Measurements from ENCODE around the gene EDAR. TPM values are rescaled to one million over a fixed set of nuclear protein-coding genes. Genes with fewer than 3 reads are reported as not detected.
A peak's percentile ranks its signal among the peaks of the same experiment; 100 is the strongest.

The EDAR gene
- total RNA-seq, 2 donors from 2014 or later: 0.43 to 0.46 TPM

DNA sequence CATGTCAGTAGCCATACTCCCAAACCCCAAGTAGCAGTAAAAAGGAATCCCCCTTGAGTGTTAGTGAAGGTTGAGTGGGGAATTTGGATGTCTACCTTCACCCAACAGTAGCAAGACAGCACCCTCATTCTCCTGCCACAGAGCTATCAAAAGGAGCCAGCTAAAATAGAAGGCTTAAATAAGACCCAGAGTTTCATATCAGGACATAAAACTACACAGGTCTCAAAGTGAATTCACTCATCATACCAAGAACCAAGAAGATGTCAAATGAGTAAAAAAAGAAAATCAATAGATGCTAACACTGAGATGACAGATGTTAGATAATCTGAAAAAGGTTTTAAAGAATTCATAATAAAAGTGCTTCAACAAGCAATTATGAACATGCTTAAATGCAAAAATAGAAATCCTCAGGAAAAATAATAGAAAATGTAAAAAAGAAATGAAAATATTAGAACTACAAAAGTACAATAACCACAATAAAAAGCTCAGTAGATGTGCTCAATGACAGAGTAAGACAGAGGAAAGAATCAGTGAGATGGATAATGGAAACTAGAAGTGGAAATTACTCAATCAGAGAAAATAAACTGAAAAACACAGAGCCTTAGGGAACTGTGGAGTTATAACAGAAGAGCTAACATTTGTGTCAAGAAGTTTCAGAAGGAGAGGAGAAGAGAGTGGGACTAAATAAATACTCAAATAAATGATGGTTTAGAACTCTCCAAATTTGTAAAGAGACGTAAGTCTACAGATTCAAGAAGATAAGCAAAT, 90.5 kb downstream of the EDAR start:
- ATAC-seq (peak in 1 of 2 donors; percentile 92), DNase-seq (ENCODE audit: low spot score in 2 of 2) (peak in 1 of 2 donors; percentile 9)
- Mint-ChIP-seq H3K36me3 (peaks cover 50 to 66% of the 10 kb centered on the region in 2 donors), H3K9me3 (peaks cover 16 to 26% of the 10 kb centered on the region in 2 donors), H3K27ac (peak overlapping the region in 1 of 2 donors; percentile 0)

DNA sequence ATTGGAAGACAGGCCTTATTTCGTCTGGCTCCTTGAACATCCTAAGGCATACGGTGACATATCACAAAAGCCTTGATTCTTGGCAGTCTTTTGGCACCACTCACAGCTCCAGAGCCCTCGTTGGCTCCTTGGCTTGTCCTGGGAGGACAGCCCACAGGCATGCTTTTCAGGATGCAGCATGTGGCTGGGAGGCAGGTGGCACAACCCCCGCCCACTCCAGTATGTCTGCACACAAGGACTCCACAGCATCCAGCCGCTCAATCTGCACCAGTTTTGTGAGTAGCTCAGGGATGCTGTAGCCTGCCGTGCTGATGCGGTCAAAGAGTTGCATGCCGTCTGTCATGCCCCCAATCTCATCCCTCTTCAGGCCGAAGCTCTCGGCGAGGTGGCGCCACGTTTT, 92.3 kb downstream of the EDAR start:
- peaks cover 25 to 38% of the 10 kb centered on the region in 2 donors for H3K9me3 Mint-ChIP-seq
- peak overlapping the region in 1 of 2 donors; percentile 47 for H3K27ac Mint-ChIP-seq
- peaks cover 57 to 77% of the 10 kb centered on the region in 2 donors for H3K36me3 Mint-ChIP-seq
- DNase-seq (ENCODE audit: low spot score in 2 of 2) (no peak), ATAC-seq (no peak)

GRCh38 chr2:108895188-108895587, 93.8 kb downstream of the EDAR start:
- ATAC-seq (no peak), DNase-seq (ENCODE audit: low spot score in 2 of 2) (no peak)
- peaks cover 56 to 72% of the 10 kb centered on the region in 2 donors for H3K36me3 Mint-ChIP-seq
- H3K9me3 Mint-ChIP-seq: peaks cover 34 to 43% of the 10 kb centered on the region in 2 donors
- H3K27ac Mint-ChIP-seq: no peak overlapping the region

- Mint-ChIP-seq H3K9me3 (peaks cover 36 to 45% of the 10 kb centered on the region in 2 donors), H3K27ac (no peak overlapping the region), H3K36me3 (peaks cover 56 to 76% of the 10 kb centered on the region in 2 donors)
- DNase-seq (ENCODE audit: low spot score in 2 of 2) (no peak), ATAC-seq (no peak)
These were observed 94.3 kb downstream of the EDAR start for GRCh38 chr2:108894766-108895165.

DNA sequence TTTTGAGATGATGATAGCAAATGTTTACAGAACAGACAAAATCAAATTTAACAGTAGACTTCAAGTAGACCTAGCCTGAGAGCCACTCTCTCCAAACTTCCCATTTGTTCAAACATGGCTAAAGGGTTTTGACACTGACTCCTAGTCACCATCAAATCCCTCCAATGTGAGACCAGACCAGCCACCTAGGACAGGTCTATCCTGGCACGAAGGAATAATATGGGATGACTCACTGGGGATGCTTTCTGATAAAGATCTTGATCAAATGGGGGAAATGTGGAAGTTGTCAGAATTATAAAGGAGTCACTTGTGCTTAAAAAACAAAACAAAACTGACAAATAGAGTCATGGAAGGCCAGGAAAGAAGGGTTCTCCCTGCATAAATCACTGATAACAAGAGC, 95.7 kb downstream of the EDAR start:
- ATAC-seq (no peak), DNase-seq (ENCODE audit: low spot score in 2 of 2) (no peak)
- H3K36me3 Mint-ChIP-seq: peaks cover 49 to 70% of the 10 kb centered on the region in 2 donors
- no peak overlapping the region for H3K27ac Mint-ChIP-seq
- H3K9me3 Mint-ChIP-seq: peaks cover 44 to 55% of the 10 kb centered on the region in 2 donors

GRCh38 chr2:108889907-108890306, 99.1 kb downstream of the EDAR start:
- Mint-ChIP-seq H3K9me3 (peaks cover 56 to 64% of the 10 kb centered on the region in 2 donors), H3K36me3 (peaks cover 42 to 49% of the 10 kb centered on the region in 2 donors), H3K27ac (no peak overlapping the region)
- ATAC-seq (no peak), DNase-seq (ENCODE audit: low spot score in 2 of 2) (no peak)

- no peak overlapping the region for H3K27ac Mint-ChIP-seq
- H3K9me3 Mint-ChIP-seq: peaks cover 40 to 51% of the 10 kb centered on the region in 2 donors
- ATAC-seq: no peak
- DNase-seq (ENCODE audit: low spot score in 2 of 2): no peak
- peaks cover 20 to 32% of the 10 kb centered on the region in 2 donors for H3K36me3 Mint-ChIP-seq
These were observed 104.4 kb downstream of the EDAR start for GRCh38 chr2:108884619-108885018.

DNA sequence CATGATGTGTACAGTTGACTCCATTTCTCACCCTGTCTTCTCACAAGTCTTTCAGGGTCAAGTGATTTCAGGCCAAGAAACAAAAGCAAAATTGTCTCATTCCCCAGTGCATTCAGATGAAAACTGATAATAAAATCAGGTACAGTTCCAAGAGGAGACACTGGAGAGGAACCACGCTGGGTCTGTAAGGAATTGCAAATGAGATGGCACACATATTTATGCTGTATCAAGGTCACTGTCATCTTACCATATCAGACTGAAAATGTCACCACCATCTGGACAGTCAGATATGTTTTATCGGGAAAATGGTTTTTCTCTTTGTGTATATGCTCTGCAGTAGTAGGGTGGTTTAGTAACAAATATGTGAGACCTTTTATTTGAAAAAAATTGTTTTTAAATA, 110.7 kb downstream of the EDAR start:
- no peak for ATAC-seq
- H3K9me3 Mint-ChIP-seq: peaks cover 22 to 35% of the 10 kb centered on the region in 2 donors
- no peak for DNase-seq (ENCODE audit: low spot score in 2 of 2)
- H3K27ac Mint-ChIP-seq: no peak overlapping the region
- peaks cover 10 to 49% of the 10 kb centered on the region in 2 donors for H3K36me3 Mint-ChIP-seq

GRCh38 chr2:108877506-108877905, 111.5 kb downstream of the EDAR start:
- H3K27ac Mint-ChIP-seq: no peak overlapping the region
- ATAC-seq (no peak), DNase-seq (ENCODE audit: low spot score in 2 of 2) (no peak)
- peaks cover 10 to 49% of the 10 kb centered on the region in 2 donors for H3K36me3 Mint-ChIP-seq
- peaks cover 16 to 31% of the 10 kb centered on the region in 2 donors for H3K9me3 Mint-ChIP-seq

DNA sequence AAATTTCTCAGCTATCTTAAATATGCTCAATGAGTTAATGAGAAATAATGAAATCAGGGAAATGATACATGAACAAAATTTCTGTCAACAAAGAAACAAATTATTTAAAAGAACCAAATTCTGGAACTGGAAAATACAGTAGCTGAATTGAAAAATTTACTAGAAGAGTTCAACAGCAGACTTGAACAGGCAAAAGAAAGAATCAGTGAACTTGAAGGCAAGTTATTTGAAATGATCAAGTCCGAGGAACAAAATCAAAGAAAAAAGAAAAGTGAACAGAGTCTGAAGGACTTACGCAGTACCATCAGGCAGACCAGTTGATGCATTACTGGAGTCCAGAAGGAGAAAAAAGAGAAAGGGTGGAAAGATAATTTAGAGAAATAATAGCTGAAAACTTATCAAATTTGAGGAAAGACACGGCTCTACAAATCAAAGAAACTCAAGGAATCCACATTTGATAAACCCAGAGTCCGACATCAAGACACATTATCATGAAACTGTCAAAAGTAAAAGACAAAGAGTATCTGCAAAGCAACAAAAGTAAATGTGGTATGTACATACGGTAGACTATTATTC, 118.9 kb downstream of the EDAR start:
- peaks cover 14 to 15% of the 10 kb centered on the region in 2 donors for H3K9me3 Mint-ChIP-seq
- DNase-seq (ENCODE audit: low spot score in 2 of 2) (no peak), ATAC-seq (no peak)
- H3K36me3 Mint-ChIP-seq: peaks cover 36 to 38% of the 10 kb centered on the region in 2 donors
- H3K27ac Mint-ChIP-seq: peak overlapping the region in 1 of 2 donors; percentile 75

- Mint-ChIP-seq H3K9me3 (peaks cover 14 to 15% of the 10 kb centered on the region in 2 donors), H3K27ac (peak overlapping the region in 1 of 2 donors; percentile 36), H3K36me3 (peaks cover 36 to 38% of the 10 kb centered on the region in 2 donors)
- no peak for DNase-seq (ENCODE audit: low spot score in 2 of 2)
- ATAC-seq: no peak
These were observed 119.5 kb downstream of the EDAR start for GRCh38 chr2:108869542-108869941.

- H3K9me3 Mint-ChIP-seq: peaks cover 14 to 15% of the 10 kb centered on the region in 2 donors
- H3K27ac Mint-ChIP-seq: peak overlapping the region in 1 of 2 donors; percentile 36
- DNase-seq (ENCODE audit: low spot score in 2 of 2) (no peak), ATAC-seq (no peak)
- peaks cover 36 to 38% of the 10 kb centered on the region in 2 donors for H3K36me3 Mint-ChIP-seq
These were observed 120.1 kb downstream of the EDAR start for GRCh38 chr2:108868911-108869310.

- Mint-ChIP-seq H3K27ac (no peak overlapping the region), H3K36me3 (peaks cover 29 to 43% of the 10 kb centered on the region in 2 donors), H3K9me3 (peaks cover 14 to 15% of the 10 kb centered on the region in 2 donors)
- ATAC-seq (no peak), DNase-seq (ENCODE audit: low spot score in 2 of 2) (no peak)
These were observed 123.0 kb downstream of the EDAR start for GRCh38 chr2:108866041-108866440.

DNA sequence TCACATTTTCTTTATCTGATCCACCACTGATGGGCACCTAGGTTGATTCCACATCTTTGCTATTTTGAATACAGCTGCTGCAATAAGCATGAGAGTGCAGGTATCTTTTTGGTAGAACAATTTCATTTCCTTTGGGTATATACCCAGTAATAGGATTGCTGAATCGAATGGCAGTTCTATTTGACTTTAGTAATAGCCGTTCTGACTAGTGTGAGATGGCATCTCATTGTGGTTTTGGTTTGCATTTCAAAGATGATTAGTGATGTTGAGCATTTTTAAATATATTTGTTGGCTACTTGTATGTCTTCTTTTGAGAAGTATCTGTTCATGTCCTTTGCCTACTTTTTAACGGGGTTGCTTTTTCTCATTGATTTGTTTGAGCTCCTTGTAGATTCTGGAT, 130.1 kb downstream of the EDAR start:
- DNase-seq (ENCODE audit: low spot score in 2 of 2) (no peak), ATAC-seq (no peak)
- Mint-ChIP-seq H3K9me3 (no peaks in the 10 kb centered on the region), H3K36me3 (peaks cover 0 to 15% of the 10 kb centered on the region in 2 donors), H3K27ac (no peak overlapping the region)

GRCh38 chr2:108855194-108855593, 133.8 kb downstream of the EDAR start:
- Mint-ChIP-seq H3K9me3 (no peaks in the 10 kb centered on the region), H3K27ac (no peak overlapping the region), H3K36me3 (peaks cover 0 to 10% of the 10 kb centered on the region in 2 donors)
- ATAC-seq (peak in 1 of 2 donors; percentile 47), DNase-seq (ENCODE audit: low spot score in 2 of 2) (no peak)

- ATAC-seq (no peak), DNase-seq (ENCODE audit: low spot score in 2 of 2) (no peak)
- no peaks in the 10 kb centered on the region for H3K9me3 Mint-ChIP-seq
- no peak overlapping the region for H3K27ac Mint-ChIP-seq
- peaks cover 0 to 10% of the 10 kb centered on the region in 2 donors for H3K36me3 Mint-ChIP-seq
These were observed 134.5 kb downstream of the EDAR start for GRCh38 chr2:108854484-108854883.

- Mint-ChIP-seq H3K9me3 (no peaks in the 10 kb centered on the region), H3K36me3 (peaks cover 0 to 10% of the 10 kb centered on the region in 2 donors), H3K27ac (no peak overlapping the region)
- DNase-seq (ENCODE audit: low spot score in 2 of 2) (no peak), ATAC-seq (no peak)
These were observed 135.6 kb downstream of the EDAR start for GRCh38 chr2:108853421-108853820.

Measured in activated naive CD4-positive, alpha-beta T cell treated with anti-CD3 and anti-CD28 coated beads, Interleukin-2, amount 50 U/mL, for 72 hours (primary cell).